ENCODE results near the gene NPIPB8.
"Not testable (repeated sequence)": the region's sequence is repeated elsewhere in the genome, so short reads cannot be mapped to it uniquely, and the experiment has no call there.

The NPIPB8 gene

GRCh38 chr16:28636093-28636823 lies 1.6 kb upstream of the NPIPB8 start:
- not testable (repeated sequence) for DNase-seq

- not testable (repeated sequence) for DNase-seq
Measured at GRCh38 chr16:28638359-28638758, 494 bp downstream of the NPIPB8 start.

GRCh38 chr16:28639959-28640358 lies 2.1 kb downstream of the NPIPB8 start:
- DNase-seq: not testable (repeated sequence)

GRCh38 chr16:28666264-28666663 lies 28.4 kb downstream of the NPIPB8 start:
- DNase-seq: not testable (repeated sequence)

- DNase-seq: not testable (repeated sequence)
Measured at GRCh38 chr16:28667480-28667879, 29.6 kb downstream of the NPIPB8 start.

- not testable (repeated sequence) for DNase-seq
Measured at GRCh38 chr16:28668199-28668598, 30.3 kb downstream of the NPIPB8 start.

- DNase-seq: not testable (repeated sequence)
Measured at GRCh38 chr16:28688327-28688952, 50.6 kb downstream of the NPIPB8 start.

- DNase-seq: not testable (repeated sequence)
Measured at GRCh38 chr16:28689425-28689824, 51.6 kb downstream of the NPIPB8 start.

GRCh38 chr16:28691722-28692121 lies 53.9 kb downstream of the NPIPB8 start:
- DNase-seq: not testable (repeated sequence)

GRCh38 chr16:28693257-28693950 lies 55.5 kb downstream of the NPIPB8 start:
- not testable (repeated sequence) for DNase-seq

GRCh38 chr16:28699792-28700191 lies 61.9 kb downstream of the NPIPB8 start:
- not testable (repeated sequence) for DNase-seq

GRCh38 chr16:28700349-28700748 lies 62.5 kb downstream of the NPIPB8 start:
- DNase-seq: not testable (repeated sequence)

- DNase-seq: not testable (repeated sequence)
Measured at GRCh38 chr16:28701384-28701783, 63.5 kb downstream of the NPIPB8 start.

- not testable (repeated sequence) for DNase-seq
Measured at GRCh38 chr16:28704246-28704645, 66.4 kb downstream of the NPIPB8 start.
